ENCODE data around the gene MPRIP. TPM values are rescaled to one million over a fixed set of nuclear protein-coding genes. Genes with fewer than 3 reads are reported as not detected.

The MPRIP gene
- total RNA-seq, 2 donors from 2014 or later: 147 to 269 TPM

- 95 to 100% methylated on average over 1 to 3 of the region's 3 CpGs for WGBS, 2 donors
- Histone ChIP-seq H3K27ac (peak overlapping the region in 1 of 4 donors; percentile 71), H3K27me3 (no peaks in the 10 kb centered on the region), H3K9me3 (no peaks in the 10 kb centered on the region), H3K4me3 (no peak overlapping the region), H3K4me1 (peaks cover 56% of the 10 kb centered on the region), H3K36me3 (replicated peaks in 1 of 2; ENCODE audit: insufficient read depth in 1 of 2, low read depth in 2 of 2) (no peaks in the 10 kb centered on the region)
- DNase-seq (no peak), ATAC-seq (no peak)
- TF ChIP-seq CTCF (IDR thresholded peaks at IDR 0.05) (no peak), POLR2A (IDR thresholded peaks at IDR 0.05) (no peak)
- intact Hi-C loops (cut with DNase I): loop anchor here (10.0 kb wide), 1 partner anchor 113 kb away; no protein-coding TSS in a partner anchor
Observed at GRCh38 chr17:17117923-17118322, 75.7 kb downstream of the MPRIP start.

DNA sequence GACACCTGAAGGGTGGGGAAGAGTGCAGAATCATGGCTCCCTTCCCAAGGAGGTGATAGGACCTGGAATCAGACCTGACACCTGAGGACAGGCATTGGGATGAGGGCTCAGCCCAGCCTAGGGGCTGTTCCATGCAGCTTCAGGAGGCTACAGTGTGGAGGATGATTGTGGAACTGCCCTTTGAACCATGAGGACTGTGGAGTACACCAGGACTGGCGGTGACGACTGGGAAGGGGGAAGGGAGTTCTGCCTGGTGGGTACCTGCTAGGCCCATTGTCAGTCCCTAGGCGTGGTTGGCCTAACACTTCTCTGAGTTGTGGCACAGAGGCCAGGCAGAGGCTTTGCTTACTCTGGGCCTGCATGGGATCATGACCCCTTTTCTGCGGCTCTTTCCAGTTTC, 76.1 kb downstream of the MPRIP start:
- DNase-seq (no peak), ATAC-seq (no peak)
- intact Hi-C loops (cut with DNase I): loop anchor here (10.0 kb wide), 1 partner anchor 114 kb away; no protein-coding TSS in a partner anchor
- no peak for TF ChIP-seq POLR2A (IDR thresholded peaks at IDR 0.05)
- TF ChIP-seq CTCF (IDR thresholded peaks at IDR 0.05): no peak
- H3K4me1 ChIP-seq: peaks cover 56% of the 10 kb centered on the region
- H3K27me3 ChIP-seq: no peaks in the 10 kb centered on the region
- no peak overlapping the region for H3K4me3 ChIP-seq
- 83 to 89% methylated on average over 1 to 4 of the region's 4 CpGs for WGBS, 2 donors
- no peaks in the 10 kb centered on the region for H3K9me3 ChIP-seq
- peak overlapping the region in 3 of 4 donors; percentile 49 to 71 (median 67) for H3K27ac ChIP-seq
- H3K36me3 ChIP-seq (replicated peaks in 1 of 2; ENCODE audit: insufficient read depth in 1 of 2, low read depth in 2 of 2): no peaks in the 10 kb centered on the region

DNA sequence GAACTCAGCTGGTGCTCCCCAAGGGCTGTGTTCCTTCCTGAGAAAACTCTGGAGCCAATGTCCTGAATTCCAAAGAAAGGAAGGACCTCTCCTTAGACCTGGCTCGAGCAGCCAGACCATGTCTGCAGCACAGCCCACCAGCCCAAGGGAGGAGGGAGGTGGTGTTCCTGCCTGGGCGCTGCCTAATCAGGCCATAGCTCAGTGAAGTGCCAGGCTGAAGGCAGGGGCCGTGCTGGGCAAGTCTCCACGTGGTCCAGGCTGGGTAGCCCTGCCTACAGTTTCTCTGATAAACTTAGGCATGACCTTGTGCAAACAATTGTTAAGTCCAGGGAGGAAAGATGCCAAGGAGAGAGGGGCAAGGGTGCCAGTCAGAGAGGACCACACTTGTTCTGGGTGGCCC, 76.8 kb downstream of the MPRIP start:
- H3K4me1 ChIP-seq: peaks cover 55% of the 10 kb centered on the region
- no peaks in the 10 kb centered on the region for H3K27me3 ChIP-seq
- WGBS, 2 donors: 14 to 20% methylated on average over 4 of the region's 4 CpGs
- H3K4me3 ChIP-seq: no peak overlapping the region
- no peak for TF ChIP-seq POLR2A (IDR thresholded peaks at IDR 0.05)
- TF ChIP-seq CTCF (IDR thresholded peaks at IDR 0.05): no peak
- ATAC-seq: peak; percentile 58
- peak overlapping the region; percentile 19 to 71 (median 58) for H3K27ac ChIP-seq
- no peaks in the 10 kb centered on the region for H3K9me3 ChIP-seq
- peak; percentile 40 to 67 (median 53) for DNase-seq
- intact Hi-C loops (cut with DNase I): loop anchor here (10.0 kb wide), 1 partner anchor 114 kb away; no protein-coding TSS in a partner anchor
- H3K36me3 ChIP-seq (replicated peaks in 1 of 2; ENCODE audit: insufficient read depth in 1 of 2, low read depth in 2 of 2): no peaks in the 10 kb centered on the region

- 57 to 80% methylated on average over 1 to 5 of the region's 5 CpGs for WGBS, 2 donors
- H3K27ac ChIP-seq: peak overlapping the region; percentile 19 to 71 (median 58)
- DNase-seq (peak in 3 of 4 donors; percentile 37 to 51 (median 44)), ATAC-seq (peak; percentile 55)
- H3K4me3 ChIP-seq: no peak overlapping the region
- H3K36me3 ChIP-seq (replicated peaks in 1 of 2; ENCODE audit: insufficient read depth in 1 of 2, low read depth in 2 of 2): no peaks in the 10 kb centered on the region
- intact Hi-C loops (cut with DNase I): loop anchor here (10.0 kb wide), 1 partner anchor 115 kb away; no protein-coding TSS in a partner anchor
- no peaks in the 10 kb centered on the region for H3K9me3 ChIP-seq
- H3K27me3 ChIP-seq: no peaks in the 10 kb centered on the region
- H3K4me1 ChIP-seq: peaks cover 50% of the 10 kb centered on the region
- no peak for TF ChIP-seq POLR2A (IDR thresholded peaks at IDR 0.05)
- TF ChIP-seq CTCF (IDR thresholded peaks at IDR 0.05): no peak
Observed at GRCh38 chr17:17119533-17119932, 77.3 kb downstream of the MPRIP start.

DNA sequence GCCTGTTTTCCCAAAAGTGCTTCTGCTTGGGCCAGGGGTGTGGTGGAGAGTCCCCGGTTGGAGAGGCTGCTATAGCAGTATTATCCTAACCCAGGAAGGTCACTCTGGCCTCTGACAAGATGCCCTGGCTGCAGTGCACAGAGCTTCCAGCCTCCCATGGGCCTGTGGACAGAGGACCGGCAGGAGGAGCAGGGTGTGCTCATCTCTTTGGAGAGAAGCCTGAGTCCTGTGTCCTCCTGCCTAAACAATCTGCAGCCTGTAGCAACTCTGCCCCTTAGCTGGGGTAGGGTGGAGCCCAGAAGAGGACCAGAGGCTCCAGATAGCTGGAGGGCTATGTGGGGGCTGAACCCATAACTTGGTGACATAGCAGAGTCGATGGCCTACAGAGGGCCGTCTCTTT, 78.0 kb downstream of the MPRIP start:
- no peaks in the 10 kb centered on the region for H3K27me3 ChIP-seq
- DNase-seq (no peak), ATAC-seq (no peak)
- WGBS, 2 donors: 66 to 74% methylated on average over 3 to 4 of the region's 4 CpGs
- intact Hi-C loops (cut with DNase I): no loop called here
- H3K36me3 ChIP-seq (replicated peaks in 1 of 2; ENCODE audit: insufficient read depth in 1 of 2, low read depth in 2 of 2): no peaks in the 10 kb centered on the region
- peaks cover 43% of the 10 kb centered on the region for H3K4me1 ChIP-seq
- TF ChIP-seq CTCF (IDR thresholded peaks at IDR 0.05): no peak
- no peaks in the 10 kb centered on the region for H3K9me3 ChIP-seq
- peak overlapping the region in 3 of 4 donors; percentile 3 to 71 (median 25) for H3K27ac ChIP-seq
- H3K4me3 ChIP-seq: no peak overlapping the region

Measured in body of pancreas (tissue), 4 donors.